ENCODE results near the gene MPP3. TPM values are rescaled to one million over a fixed set of nuclear protein-coding genes. Genes with fewer than 3 reads are reported as not detected.
A peak's percentile ranks its signal among the peaks of the same experiment; 100 is the strongest.

The MPP3 gene
- total RNA-seq, 1 experiment from 2014 or later = 4.0 TPM

- DNase-seq (ENCODE audit: low read depth, low spot score) = no peak
- in situ Hi-C loops (cut with HindIII; ENCODE audit: low pct_unique_long_range_greater_than_20kb, low sequenced_read_pairs) = no loop called here
Observed at GRCh38 chr17:43868226-43868994, 35.5 kb upstream of the MPP3 start.

DNA sequence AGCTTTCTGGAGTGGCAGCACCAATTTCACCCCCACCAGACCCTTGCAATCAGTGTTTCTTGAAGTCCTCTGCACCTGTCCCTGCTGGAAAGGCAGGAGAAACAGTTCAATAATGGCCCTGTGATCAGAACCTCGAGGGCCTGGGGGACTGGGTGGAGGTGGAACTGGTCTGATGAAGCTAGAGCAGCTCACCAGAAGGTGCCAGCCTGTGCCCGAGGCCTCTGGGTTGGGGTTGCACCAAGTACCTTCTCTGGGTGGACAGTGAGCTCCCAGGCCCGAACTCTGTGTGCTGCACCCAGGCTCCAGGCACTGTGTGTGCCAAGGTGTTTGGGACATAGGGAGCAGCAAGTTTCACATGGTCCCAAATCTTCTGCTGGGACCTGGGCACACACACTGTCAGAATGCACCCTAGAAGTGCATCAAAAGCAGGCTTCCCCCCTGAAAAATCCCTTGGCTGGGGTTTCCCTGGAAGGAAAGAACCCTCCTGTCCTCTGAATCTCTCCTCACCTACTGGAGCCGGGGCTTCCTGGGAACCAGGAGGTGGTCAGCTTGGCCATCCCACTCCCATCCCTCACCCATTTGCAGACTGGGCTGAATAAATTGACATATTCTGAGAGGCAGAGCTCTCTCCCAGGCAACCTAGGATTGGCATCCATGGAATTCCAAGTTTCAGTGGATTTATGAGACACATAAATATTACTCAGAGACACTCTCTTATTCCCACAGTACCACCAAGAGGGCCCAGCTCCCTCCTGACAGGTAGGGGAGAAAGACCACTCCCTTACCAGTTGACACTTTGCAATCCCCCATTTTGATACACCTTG lies 31.4 kb upstream of the MPP3 start:
- in situ Hi-C loops (cut with HindIII; ENCODE audit: low pct_unique_long_range_greater_than_20kb, low sequenced_read_pairs) = no loop called here
- DNase-seq (ENCODE audit: low read depth, low spot score) = no peak

- DNase-seq (ENCODE audit: low read depth, low spot score) = no peak
- in situ Hi-C loops (cut with HindIII; ENCODE audit: low pct_unique_long_range_greater_than_20kb, low sequenced_read_pairs) = no loop called here
Observed at GRCh38 chr17:43861960-43862359, 29.0 kb upstream of the MPP3 start.

DNA sequence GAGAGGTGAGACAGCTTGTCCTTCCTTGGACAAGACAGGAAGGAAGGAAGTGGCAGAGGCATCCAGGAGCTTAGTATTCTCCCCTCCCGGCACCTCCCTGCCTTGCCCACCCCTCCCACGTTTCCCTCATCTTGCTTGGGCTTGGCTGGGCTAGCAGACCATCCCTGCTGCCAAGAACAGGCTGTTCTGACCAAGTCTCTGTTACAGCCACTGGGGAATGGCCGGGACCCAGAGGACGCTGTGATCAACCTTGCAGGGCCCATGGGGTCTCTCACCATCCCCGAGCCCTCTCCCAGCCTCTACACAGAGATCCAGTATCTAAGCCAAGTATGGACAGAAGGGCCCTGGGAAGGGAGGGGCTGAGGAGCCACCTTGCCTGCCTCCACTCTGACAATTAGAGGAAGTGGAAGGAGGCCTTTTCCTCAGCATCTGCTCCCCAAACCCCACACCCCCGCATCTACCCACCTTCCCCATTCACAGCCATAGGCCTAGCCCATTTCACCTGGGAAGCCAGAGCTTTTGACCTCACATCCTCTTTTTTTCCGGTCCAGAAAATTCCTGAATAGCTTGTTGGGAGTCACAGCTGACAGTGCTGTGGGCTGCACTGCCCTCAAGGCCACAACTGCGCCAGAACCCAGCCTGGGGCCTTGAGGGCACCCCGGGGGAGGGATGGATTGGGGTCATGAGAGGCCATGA lies 28.1 kb upstream of the MPP3 start:
- in situ Hi-C loops (cut with HindIII; ENCODE audit: low pct_unique_long_range_greater_than_20kb, low sequenced_read_pairs) = no loop called here
- DNase-seq (ENCODE audit: low read depth, low spot score) = no peak

- no peak for DNase-seq (ENCODE audit: low read depth, low spot score)
- in situ Hi-C loops (cut with HindIII; ENCODE audit: low pct_unique_long_range_greater_than_20kb, low sequenced_read_pairs) = no loop called here
Observed at GRCh38 chr17:43860077-43860725, 27.3 kb upstream of the MPP3 start.

- in situ Hi-C loops (cut with HindIII; ENCODE audit: low pct_unique_long_range_greater_than_20kb, low sequenced_read_pairs) = no loop called here
- no peak for DNase-seq (ENCODE audit: low read depth, low spot score)
Observed at GRCh38 chr17:43857957-43858600, 25.1 kb upstream of the MPP3 start.

- no peak for DNase-seq (ENCODE audit: low read depth, low spot score)
- in situ Hi-C loops (cut with HindIII; ENCODE audit: low pct_unique_long_range_greater_than_20kb, low sequenced_read_pairs) = no loop called here
Observed at GRCh38 chr17:43857141-43857540, 24.2 kb upstream of the MPP3 start.

- in situ Hi-C loops (cut with HindIII; ENCODE audit: low pct_unique_long_range_greater_than_20kb, low sequenced_read_pairs) = no loop called here
- no peak for DNase-seq (ENCODE audit: low read depth, low spot score)
Observed at GRCh38 chr17:43856141-43856540, 23.2 kb upstream of the MPP3 start.

DNA sequence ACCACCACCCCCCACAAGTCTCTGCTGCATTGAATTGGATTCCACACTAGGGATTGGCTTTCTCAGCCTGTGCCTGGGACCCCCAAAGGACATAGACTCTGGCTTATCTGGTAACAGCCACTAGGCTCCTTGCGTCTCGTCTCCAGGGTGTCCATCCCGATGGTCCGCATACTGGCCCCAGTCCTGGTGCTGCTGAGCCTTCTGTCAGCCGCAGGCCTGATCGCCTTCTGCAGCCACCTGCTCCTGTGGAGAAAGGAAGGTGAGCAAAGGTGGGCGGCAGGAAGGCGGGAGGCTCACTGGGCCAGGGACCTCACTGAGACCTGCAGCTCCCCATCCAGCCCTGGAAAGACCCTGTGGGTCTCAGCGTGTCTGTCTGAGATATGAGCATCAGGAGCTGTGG lies 22.1 kb upstream of the MPP3 start:
- in situ Hi-C loops (cut with HindIII; ENCODE audit: low pct_unique_long_range_greater_than_20kb, low sequenced_read_pairs) = no loop called here
- no peak for DNase-seq (ENCODE audit: low read depth, low spot score)

- no peak for DNase-seq (ENCODE audit: low read depth, low spot score)
- in situ Hi-C loops (cut with HindIII; ENCODE audit: low pct_unique_long_range_greater_than_20kb, low sequenced_read_pairs) = no loop called here
Observed at GRCh38 chr17:43854498-43854897, 21.6 kb upstream of the MPP3 start.

DNA sequence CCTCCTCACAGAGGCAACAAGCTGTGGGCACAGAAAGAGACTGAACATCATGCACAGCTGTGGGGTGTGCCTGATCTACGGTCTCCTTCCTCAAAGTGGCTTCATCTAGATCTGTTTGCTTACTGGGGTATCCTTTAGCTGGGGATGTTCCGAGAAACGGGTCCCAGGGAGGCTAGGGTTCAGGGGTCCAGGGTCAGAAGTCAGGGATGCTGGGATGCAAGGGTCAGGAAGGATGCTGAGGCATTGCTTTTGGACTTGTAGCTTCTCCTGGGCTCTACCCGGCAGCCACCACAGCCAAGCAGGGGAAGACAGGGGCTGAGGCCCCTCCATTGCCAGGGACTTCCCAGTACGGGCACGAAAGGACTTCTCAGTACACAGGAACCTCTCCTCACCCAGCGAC lies 20.6 kb upstream of the MPP3 start:
- no peak for DNase-seq (ENCODE audit: low read depth, low spot score)
- in situ Hi-C loops (cut with HindIII; ENCODE audit: low pct_unique_long_range_greater_than_20kb, low sequenced_read_pairs) = no loop called here

- no peak for DNase-seq (ENCODE audit: low read depth, low spot score)
- in situ Hi-C loops (cut with HindIII; ENCODE audit: low pct_unique_long_range_greater_than_20kb, low sequenced_read_pairs) = no loop called here
Observed at GRCh38 chr17:43852571-43852970, 19.6 kb upstream of the MPP3 start.

DNA sequence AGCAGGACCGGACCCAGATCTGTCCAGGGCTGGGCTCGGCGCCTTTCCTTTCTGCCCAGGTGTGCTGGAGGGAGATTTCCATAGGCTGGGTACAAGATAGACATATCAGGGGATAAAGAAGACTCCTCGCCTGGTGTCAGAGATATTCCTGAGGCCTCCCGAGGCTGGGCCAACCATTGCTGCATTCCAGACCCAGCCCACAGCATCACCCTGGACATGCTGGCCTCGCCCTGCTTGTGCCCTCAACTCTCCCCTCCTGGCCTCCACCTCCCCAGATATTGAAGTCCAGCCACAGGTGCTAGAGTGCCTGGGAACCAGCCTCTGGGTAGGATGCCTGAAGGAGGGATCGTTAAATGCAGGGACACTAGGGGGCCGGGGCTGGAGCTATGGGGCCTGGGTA lies 16.2 kb upstream of the MPP3 start:
- in situ Hi-C loops (cut with HindIII; ENCODE audit: low pct_unique_long_range_greater_than_20kb, low sequenced_read_pairs) = no loop called here
- DNase-seq (ENCODE audit: low read depth, low spot score) = no peak

DNA sequence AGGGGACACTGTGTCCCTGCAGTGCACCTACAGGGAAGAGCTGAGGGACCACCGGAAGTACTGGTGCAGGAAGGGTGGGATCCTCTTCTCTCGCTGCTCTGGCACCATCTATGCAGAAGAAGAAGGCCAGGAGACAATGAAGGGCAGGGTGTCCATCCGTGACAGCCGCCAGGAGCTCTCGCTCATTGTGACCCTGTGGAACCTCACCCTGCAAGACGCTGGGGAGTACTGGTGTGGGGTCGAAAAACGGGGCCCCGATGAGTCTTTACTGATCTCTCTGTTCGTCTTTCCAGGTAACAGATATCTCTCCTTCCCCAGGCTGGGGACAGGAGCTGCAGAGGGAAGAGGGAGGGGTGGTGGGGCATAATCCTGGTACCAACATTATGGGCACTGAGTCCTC lies 15.7 kb upstream of the MPP3 start:
- in situ Hi-C loops (cut with HindIII; ENCODE audit: low pct_unique_long_range_greater_than_20kb, low sequenced_read_pairs) = no loop called here
- DNase-seq (ENCODE audit: low read depth, low spot score) = no peak

DNA sequence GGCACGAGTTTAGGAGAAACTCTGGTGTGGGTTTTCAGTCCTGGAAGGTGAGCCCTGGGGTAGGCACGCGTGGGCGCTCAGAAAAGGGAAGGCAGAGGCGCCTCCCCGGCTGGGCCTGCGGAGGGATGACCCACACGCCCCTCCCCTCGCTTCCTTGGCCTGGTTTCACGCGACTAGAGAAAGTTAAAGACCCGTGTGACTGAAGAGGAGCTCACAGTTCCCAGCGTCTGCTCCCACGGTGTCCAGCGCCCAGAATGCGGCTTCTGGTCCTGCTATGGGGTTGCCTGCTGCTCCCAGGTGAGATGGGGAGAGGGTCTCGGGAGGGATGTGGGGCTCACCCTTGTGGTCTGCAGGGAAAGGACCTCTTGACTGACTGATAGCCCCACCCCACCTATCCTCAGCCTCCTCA lies 14.0 kb upstream of the MPP3 start, which contains the start of gene CD300LG:
CD300LG (plus strand) TSS at position 214 of the 409 bp plus-strand sequence; CDS start at position 255, 41 bp downstream.
- DNase-seq (ENCODE audit: low read depth, low spot score) = no peak
- in situ Hi-C loops (cut with HindIII; ENCODE audit: low pct_unique_long_range_greater_than_20kb, low sequenced_read_pairs) = no loop called here

- DNase-seq (ENCODE audit: low read depth, low spot score) = peak; percentile 83
- in situ Hi-C loops (cut with HindIII; ENCODE audit: low pct_unique_long_range_greater_than_20kb, low sequenced_read_pairs) = no loop called here
Observed at GRCh38 chr17:43846221-43846712, 13.3 kb upstream of the MPP3 start.

- in situ Hi-C loops (cut with HindIII; ENCODE audit: low pct_unique_long_range_greater_than_20kb, low sequenced_read_pairs) = no loop called here
- DNase-seq (ENCODE audit: low read depth, low spot score) = no peak
Observed at GRCh38 chr17:43845766-43846165, 12.8 kb upstream of the MPP3 start.

Data from SK-MEL-5 (cell line).